Tibial nerve (tissue), 4 donors: ENCODE measurements around the gene CPB2. TPM values are rescaled to one million over a fixed set of nuclear protein-coding genes. Genes with fewer than 3 reads are reported as not detected.

Experiments used
- DNase-seq, 2 donors: peaks; one replicate each; pipeline ENCODE4 v3.0.0-alpha.2; 2019; ENCODE audit warnings: low spot score in 2 of 2
- H3K27ac ChIP-seq, 4 donors: fragments of 200-600 bp; sonication (generic) in 3 of 4; one replicate each; pipeline ENCODE4 v1.5.1; 2017 to 2019; ENCODE audit warnings: mild to moderate bottlenecking in 1 of 4
- H3K27me3 ChIP-seq, 2 donors: fragments of 200-600 bp; sonication (generic) in 1 of 2; one replicate each; pipeline versions ENCODE4 v1.5.1 to v1.6.0; 2017 to 2019
- H3K36me3 ChIP-seq, 3 donors: fragments of 200-600 bp; sonication (generic); one replicate each; pipeline ENCODE4 v1.5.1; 2018 to 2019
- H3K4me1 ChIP-seq, 4 donors: fragments of 200-600 bp; sonication (generic) in 3 of 4; one replicate each; pipeline ENCODE4 v1.5.1; 2017 to 2019
- H3K4me3 ChIP-seq, 4 donors: fragments of 200-600 bp; sonication (generic) in 3 of 4; one replicate each; pipeline ENCODE4 v1.5.1; 2017 to 2019; ENCODE audit warnings: mild to moderate bottlenecking in 1 of 4, moderate library complexity in 1 of 4
- H3K9me3 ChIP-seq, 4 donors: fragments of 200-600 bp; sonication (generic) in 3 of 4; one replicate each; pipeline ENCODE4 v1.5.1; 2017 to 2019
- CTCF ChIP-seq, 5 experiments: fragments of 200-600 bp in 3 of 5; fragments of 450-650 bp in 2 of 5; sonication (generic) in 3 of 5; IDR thresholded peaks; one replicate each; pipeline ENCODE4 v1.5.1; 2016 to 2019; ENCODE audit warnings: antibody characterized with exemption in 5 of 5, mild to moderate bottlenecking in 3 of 5, moderate library complexity in 2 of 5
- EP300 ChIP-seq, 2 donors: sonication (generic); formaldehyde crosslinking; IDR thresholded peaks; one replicate each; pipeline ENCODE4 v1.6.1; 2017; ENCODE audit warnings: antibody characterized with exemption in 2 of 2, mild to moderate bottlenecking in 1 of 2
- POLR2A ChIP-seq, 2 donors: fragments of 450-650 bp; IDR thresholded peaks; one replicate each; pipeline ENCODE4 v1.6.1; 2017; ENCODE audit warnings: antibody characterized with exemption in 2 of 2, mild to moderate bottlenecking in 2 of 2, moderate library complexity in 2 of 2
- whole genome bisulfite sequencing, 2 donors: methylation state at CpG; one replicate each; pipeline ENCODE4 v1.1.5; 2018; 5-methylcytosine and 5-hydroxymethylcytosine counted together
- total RNA-seq, 4 donors: library from RNA; depleted of rRNA; stranded (reverse); fragments of >200 nt; gene quantifications; one replicate each; pipeline ENCODE4 v1.1.0, GENCODE V29; 2016

CPB2 gene
- not detected for total RNA-seq

- Histone ChIP-seq H3K36me3 (no peaks in the 10 kb centered on the region), H3K27ac (no peak within 1 kb of the TSS), H3K9me3 (no peaks in the 10 kb centered on the region), H3K4me3 (no peak within 1 kb of the TSS), H3K27me3 (no peaks in the 10 kb centered on the region), H3K4me1 (peaks cover 0 to 5% (median 0%) of the 10 kb centered on the region in 4 donors)
- WGBS, 2 donors, result 88 to 95% methylated on average over 4 of the region's 4 CpGs
- TF ChIP-seq CTCF (IDR thresholded peaks at IDR 0.05), result no peak
- no peak for TF ChIP-seq POLR2A (IDR thresholded peaks at IDR 0.05)
- no peak for TF ChIP-seq EP300 (IDR thresholded peaks at IDR 0.05)
- DNase-seq, result no peak
These were observed at the start of gene CPB2 for GRCh38 chr13:46104868-46105267. Gene CPB2 (minus strand): TSS chr13:46105033. CDS start chr13:46105009, 24 bp downstream.

DNA sequence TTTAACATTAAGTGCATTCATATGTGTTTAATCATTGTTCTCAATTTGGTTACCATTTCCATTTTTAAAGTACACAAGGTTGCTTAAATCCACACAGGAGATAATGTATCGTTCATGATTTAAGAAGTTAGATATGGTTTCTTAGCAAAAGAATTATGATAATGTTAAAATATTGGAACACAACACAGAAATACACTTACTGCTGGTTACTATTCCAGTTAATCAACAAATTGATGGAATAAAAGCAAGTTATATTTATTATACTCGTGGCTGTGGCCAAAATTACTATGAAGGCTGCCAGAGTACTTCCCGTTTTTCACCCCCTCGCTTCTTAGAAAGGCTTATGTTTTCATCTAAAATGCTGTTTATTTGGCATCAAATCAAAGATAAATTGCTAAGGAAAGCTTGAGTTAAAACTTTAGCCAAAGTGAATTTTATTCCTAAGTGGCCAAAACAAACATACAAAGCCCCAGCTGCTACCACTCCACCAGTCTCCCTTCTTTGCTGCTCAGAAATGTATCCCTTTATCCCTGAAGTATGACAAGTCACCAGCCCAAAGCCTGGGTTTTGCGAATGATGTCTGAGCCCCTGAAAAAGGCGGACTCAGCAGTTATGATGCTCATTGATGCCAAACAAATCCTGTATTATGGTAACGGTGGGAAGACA lies 49.4 kb upstream of the CPB2 start:
- H3K27me3 ChIP-seq, result no peaks in the 10 kb centered on the region
- no peak overlapping the region for H3K4me3 ChIP-seq
- TF ChIP-seq EP300 (IDR thresholded peaks at IDR 0.05) (no peak), CTCF (IDR thresholded peaks at IDR 0.05) (no peak), POLR2A (IDR thresholded peaks at IDR 0.05) (no peak)
- peaks cover 0 to 2% (median 0%) of the 10 kb centered on the region in 3 donors for H3K36me3 ChIP-seq
- DNase-seq, result no peak
- H3K4me1 ChIP-seq, result peaks cover 0 to 8% (median 0%) of the 10 kb centered on the region in 4 donors
- no peaks in the 10 kb centered on the region for H3K9me3 ChIP-seq
- 46 to 49% methylated on average over 7 of the region's 7 CpGs for WGBS, 2 donors
- no peak overlapping the region for H3K27ac ChIP-seq

DNA sequence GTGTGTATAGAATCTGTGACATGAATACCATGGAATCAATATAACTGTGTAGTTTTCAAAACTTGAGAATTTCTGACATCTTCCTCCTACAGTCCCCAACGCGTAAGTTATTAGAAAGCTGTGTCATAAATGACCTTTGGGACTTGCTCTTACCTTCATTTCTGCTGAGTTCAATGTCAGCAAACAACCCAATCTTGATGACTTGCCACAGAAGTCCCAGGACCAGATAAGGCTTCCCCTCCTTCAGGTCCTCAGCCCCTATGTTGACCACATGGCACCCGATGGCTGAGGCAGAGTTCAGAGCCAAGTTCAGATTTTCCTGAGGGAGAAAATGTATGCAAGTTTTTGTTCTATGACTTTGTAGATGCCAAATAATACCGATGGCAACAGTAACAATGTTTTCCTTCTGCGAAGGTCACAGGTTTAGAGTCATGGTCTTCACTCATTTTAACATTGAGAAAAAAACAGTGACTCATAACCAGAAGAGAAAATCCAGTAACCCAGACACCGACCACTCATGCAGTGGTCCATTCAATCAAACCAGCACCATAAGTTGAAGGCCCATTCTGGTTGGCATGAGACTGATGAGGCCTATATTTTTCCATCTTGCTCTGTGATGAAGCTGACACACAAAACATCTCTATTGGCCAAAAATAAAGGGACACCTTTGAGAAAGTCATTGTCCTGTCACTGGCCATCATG lies 47.9 kb upstream of the CPB2 start:
- Histone ChIP-seq H3K27me3 (no peaks in the 10 kb centered on the region), H3K4me1 (peaks cover 0 to 8% (median 0%) of the 10 kb centered on the region in 4 donors), H3K27ac (no peak overlapping the region), H3K9me3 (no peaks in the 10 kb centered on the region), H3K36me3 (peaks cover 0 to 2% (median 0%) of the 10 kb centered on the region in 3 donors), H3K4me3 (no peak overlapping the region)
- WGBS, 2 donors, result 89 to 91% methylated on average over 6 of the region's 6 CpGs
- TF ChIP-seq CTCF (IDR thresholded peaks at IDR 0.05) (no peak), EP300 (IDR thresholded peaks at IDR 0.05) (no peak)
- no peak for DNase-seq

DNA sequence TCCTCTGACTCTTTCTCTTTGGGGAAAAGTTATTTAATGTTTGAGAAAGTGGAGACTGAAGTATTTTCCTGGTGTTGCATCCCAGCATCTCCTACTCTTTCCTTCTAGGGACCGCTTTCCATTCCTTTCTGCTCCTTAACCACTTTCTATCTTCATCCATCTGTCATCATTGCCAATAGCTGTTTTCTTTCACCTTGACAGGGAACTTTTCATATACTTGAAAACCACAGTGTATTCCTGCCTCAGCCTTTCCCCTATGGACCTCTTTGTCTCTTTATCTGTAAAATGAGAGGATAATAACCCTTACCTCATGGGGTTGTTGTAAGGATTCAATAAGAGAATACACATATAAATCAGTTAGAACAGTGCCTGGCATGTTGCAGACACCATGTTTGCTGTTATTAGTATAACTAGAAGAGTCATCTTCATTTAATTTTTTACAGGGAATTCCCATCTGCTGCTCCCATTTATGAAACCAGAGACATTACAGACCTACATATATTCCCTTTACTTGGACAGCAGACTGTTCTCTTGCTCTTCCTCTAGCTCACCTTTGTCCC lies 45.4 kb upstream of the CPB2 start:
- Histone ChIP-seq H3K27ac (no peak overlapping the region), H3K4me1 (peaks cover 0 to 8% (median 0%) of the 10 kb centered on the region in 4 donors), H3K36me3 (peaks cover 0 to 2% (median 0%) of the 10 kb centered on the region in 3 donors), H3K4me3 (no peak overlapping the region), H3K27me3 (no peaks in the 10 kb centered on the region), H3K9me3 (no peaks in the 10 kb centered on the region)
- 88 to 98% methylated on average over 1 of the region's 1 CpG for WGBS, 2 donors
- no peak for TF ChIP-seq POLR2A (IDR thresholded peaks at IDR 0.05)
- no peak for TF ChIP-seq EP300 (IDR thresholded peaks at IDR 0.05)
- TF ChIP-seq CTCF (IDR thresholded peaks at IDR 0.05), result no peak
- DNase-seq, result no peak
